NCI-H2107 treated with DMSO at 0.1 percent for 48 hours (cell line): ENCODE results near the gene SMIM43.
"Not testable (repeated sequence)": the region's sequence is repeated elsewhere in the genome, so short reads cannot be mapped to it uniquely, and the experiment has no call there.

Source experiments
- DNase-seq: peaks from one replicate; lab custom pipeline; 2025; ENCODE audit not compliant: unreplicated experiment; lab: John Stamatoyannopoulos, UW

The SMIM43 gene

GRCh38 chr4:121784401-121784800 is 19.4 kb upstream of the SMIM43 start:
- no peak for DNase-seq

- DNase-seq = no peak
These were observed 18.2 kb upstream of the SMIM43 start for GRCh38 chr4:121783210-121783609.

DNA sequence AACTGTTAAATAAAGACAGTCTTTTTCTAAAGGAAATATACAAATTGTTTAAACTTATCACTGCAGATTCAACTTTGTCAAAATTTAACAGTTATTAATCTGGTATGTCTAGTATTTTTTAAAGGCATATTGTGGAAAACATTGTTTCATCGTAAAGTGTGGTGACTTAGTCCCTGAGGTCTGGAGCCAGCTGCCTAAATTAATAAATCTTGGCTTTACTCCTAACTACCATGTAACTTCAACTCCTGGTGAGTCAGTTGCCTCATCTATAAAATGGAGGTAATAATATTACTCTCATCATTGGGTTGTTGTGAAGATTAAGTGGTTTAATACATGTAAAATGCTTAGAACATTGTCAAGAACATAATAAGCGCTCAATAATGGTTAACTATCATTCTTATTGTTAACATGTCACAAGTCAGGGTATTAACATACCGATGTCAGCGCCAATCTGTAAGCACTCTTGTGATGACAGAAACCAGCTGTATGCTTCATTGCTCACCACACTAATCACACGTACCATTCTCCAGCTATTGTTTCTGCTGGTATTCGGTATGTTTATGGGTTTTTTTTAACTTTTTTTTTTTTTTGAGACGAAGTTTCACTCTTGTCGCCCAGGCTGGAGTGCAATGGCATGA is 14.1 kb upstream of the SMIM43 start:
- no peak for DNase-seq

DNA sequence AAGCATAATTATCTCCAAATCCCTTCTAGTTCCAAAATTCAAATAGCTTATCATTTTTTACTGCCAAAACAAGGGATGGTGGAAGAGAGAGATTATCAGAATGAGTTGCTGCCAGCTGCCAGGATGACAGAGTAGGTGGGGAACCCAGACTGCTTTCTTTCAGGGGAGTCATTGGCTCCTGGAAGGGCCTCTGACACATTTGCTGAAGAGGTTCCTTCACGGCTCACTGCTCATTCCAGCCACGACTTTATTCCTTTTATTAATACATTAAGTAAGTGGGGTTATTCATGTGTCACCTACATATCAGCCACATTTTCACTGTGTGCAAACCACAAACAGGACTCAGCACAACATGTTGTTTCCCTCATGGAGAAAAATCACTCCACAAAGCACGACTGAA is 12.7 kb upstream of the SMIM43 start:
- peak; percentile 19 for DNase-seq

- no peak for DNase-seq
These were observed 11.8 kb upstream of the SMIM43 start for GRCh38 chr4:121776610-121777401.

DNA sequence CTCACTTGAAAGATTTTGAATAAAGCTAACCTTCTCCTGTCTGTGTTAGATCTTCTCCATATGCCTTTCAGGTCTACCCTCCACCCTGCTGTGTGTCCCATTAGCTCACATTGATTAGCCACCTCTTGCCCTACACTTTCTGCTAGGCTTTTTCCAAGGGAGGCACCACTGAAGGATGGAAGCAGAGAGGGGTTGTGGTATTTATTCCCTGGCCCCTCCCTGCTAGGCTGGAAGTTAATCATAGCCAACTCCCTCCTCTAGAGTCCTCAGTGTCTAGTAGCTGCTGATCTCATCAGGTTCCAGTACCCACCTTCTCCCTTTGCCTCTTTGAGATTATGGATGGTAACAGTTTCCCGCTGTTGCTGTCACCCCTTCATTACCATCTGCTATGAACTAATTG is 8.9 kb upstream of the SMIM43 start:
- DNase-seq = no peak

DNA sequence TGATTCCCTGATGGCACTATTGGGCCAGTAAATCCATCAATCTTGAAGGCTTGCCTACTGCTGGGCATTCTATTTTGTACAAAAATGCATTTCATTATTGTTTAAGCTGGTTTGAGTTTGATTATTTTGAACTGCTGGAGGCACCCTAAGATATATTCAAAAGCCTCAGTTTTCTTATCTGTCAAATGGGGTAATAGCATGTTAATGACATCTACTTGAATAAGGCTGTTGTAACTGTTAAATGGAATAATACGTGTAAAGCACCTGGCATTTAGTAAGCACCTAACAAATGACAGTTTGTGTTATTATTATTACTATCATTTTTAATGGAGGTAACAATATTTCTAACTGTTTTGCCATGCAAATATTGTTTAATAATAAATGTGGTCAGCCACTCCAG is 6.9 kb upstream of the SMIM43 start:
- DNase-seq = no peak

- DNase-seq = no peak
These were observed 4.4 kb upstream of the SMIM43 start for GRCh38 chr4:121769341-121769740.

GRCh38 chr4:121767166-121767565 is 2.2 kb upstream of the SMIM43 start:
- DNase-seq = no peak

DNA sequence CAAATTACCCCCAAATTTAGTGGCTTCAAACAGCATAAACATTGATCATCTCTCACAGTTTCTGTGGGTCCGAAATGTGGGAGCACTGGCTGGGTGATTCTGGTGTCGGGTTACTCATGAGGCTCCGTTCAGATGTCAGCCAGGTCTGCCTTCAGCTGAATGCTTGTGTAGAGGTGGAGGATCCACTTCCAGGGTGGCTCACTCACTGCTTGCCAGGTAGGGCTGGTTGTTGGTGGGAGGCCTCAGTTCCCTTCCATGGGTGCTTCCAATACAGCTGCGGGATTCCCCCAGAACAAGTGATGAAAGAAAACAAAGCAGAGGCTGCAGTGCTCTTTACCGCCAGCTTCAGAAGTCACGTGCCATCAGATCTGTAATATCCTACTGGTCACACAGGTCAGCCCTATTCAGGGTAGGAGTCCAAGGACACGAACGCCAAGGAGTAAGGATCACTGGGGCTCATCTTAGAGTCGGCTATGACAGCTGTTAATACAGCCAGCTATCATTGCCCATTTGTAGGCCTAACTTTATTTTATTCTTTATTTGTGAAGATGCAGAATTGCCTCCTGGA is 1.1 kb upstream of the SMIM43 start:
- no peak for DNase-seq

DNA sequence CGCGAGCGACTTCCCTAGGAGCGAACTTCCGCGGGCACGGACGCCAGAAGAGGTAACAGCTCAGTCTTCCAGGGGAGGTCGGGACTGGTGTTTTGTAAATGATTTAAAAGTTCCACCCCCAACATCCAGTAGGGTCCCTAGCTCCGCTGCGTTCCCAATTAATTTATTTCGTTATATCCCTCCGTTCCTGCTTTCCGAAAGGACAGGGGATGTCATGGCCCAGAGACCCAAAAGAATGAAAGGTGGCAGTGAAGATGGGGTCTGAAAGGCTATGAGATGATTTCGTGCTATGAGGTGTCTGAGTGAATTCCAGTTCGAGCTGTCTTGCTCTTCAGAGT is 373 bp upstream of the SMIM43 start:
- DNase-seq = no peak

DNA sequence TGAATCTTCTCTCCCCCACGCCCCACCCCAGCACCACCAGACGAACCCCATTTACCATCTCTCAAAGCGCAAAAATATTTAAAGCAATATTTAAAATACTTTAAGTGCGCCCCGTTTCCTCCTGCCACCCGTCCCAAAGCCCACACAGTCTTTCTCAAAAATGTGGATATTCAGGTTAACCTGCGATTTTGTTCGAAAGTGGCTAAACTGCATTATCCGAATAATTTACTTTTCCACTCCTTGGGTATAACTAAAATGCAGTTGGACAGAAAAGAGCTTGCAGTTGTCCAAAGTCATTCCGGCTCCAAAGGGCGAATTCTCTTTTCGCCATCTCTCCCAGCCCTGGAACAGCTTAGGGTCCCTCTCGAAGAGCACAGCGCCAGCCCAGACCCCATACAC is 662 bp downstream of the SMIM43 start:
- no peak for DNase-seq

- DNase-seq = no peak
These were observed 4.8 kb downstream of the SMIM43 start for GRCh38 chr4:121760205-121760604.

- DNase-seq = no peak
These were observed 5.9 kb downstream of the SMIM43 start for GRCh38 chr4:121758925-121759568.

- not testable (repeated sequence) for DNase-seq
These were observed 12.8 kb downstream of the SMIM43 start for GRCh38 chr4:121752142-121752541.

DNA sequence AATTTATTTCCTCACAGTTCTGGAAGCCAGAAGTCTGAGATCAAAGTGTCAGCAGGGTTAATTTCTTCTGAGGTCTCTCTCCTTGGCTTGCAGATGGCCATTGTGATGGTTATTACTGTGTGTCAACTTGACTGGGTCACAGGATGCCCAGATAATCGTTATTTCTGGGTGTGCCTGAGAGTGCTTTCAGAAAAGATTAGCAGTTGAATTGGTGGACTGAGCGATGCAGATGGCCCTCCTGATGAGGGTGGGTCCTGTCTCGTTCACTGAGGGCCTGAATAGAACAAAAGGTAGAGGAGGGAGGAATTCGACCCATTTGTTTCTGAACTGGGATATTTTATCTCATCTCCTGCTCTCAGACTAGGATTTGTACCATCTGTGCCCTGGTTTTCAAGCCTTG is 15.7 kb downstream of the SMIM43 start:
- no peak for DNase-seq

DNA sequence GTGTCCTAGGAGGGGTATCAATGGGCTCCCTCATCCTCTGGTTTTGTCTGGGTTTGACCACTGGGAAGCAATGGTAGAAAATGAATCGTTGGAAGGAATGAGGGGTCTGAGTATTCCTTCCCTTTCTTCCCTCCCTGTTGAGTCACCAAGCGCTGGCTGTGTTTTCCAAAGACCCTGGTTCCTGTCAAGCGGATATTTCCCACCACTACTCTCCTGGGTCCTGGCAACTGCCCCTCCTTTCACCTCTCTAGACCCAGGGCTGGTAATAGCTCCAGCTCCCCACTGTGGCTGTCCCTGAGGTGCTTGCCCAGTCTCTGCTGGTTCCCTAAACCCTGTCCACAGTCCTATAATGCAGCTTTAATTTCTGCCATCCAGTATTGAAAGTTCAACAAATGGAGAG is 22.2 kb downstream of the SMIM43 start:
- DNase-seq = no peak

GRCh38 chr4:121741751-121742150 is 23.2 kb downstream of the SMIM43 start:
- peak; percentile 9 for DNase-seq

GRCh38 chr4:121740796-121741409 is 24.1 kb downstream of the SMIM43 start:
- no peak for DNase-seq

GRCh38 chr4:121739575-121739974 is 25.4 kb downstream of the SMIM43 start:
- DNase-seq = no peak

DNA sequence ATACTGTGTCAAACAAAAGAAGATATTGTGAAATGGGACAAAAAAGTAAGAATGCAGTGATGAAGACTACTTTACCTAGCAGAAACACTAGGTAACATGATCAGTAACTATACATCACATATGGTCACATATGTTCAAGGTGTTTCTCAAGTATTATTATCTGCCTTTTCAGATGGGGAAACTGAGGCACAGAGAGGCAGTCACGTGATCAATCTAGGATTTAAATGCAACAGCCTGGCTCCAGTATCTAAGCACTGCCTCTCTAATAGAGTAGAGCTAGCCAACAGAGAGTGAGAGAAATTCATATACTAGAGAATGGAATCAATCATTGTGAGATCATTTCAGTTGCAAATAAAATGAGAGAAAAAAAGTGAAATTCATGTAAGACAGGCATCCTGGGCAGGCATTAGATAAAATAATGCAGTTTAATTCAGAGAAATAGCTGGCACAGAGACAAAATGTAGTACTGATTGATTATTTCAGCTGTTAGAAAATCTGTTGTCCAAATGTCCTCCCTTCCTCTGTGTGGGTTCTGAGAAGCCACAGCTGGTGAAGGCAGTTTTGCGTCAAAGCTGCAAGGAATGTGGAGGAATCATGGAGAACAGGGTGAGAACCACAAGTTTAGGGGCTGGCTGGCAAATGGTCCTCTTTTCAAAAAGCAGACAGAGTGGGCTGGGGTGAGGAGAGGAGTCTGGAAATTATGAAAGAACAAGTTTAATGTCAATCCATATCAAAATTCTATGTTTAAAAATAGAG is 26.0 kb downstream of the SMIM43 start:
- no peak for DNase-seq
